ENCODE measurements around the gene INF2.
A peak's percentile ranks its signal among the peaks of the same experiment; 100 is the strongest.
"Not testable (repeated sequence)": the region's sequence is repeated elsewhere in the genome, so short reads cannot be mapped to it uniquely, and the experiment has no call there.

INF2 gene

GRCh38 chr14:104689109-104689880 lies at the start of gene INF2:
TSS of gene INF2 (plus strand) at chr14:104689618. CDS start at chr14:104701366, 11,748 bp downstream.
- peak; percentile 58 for DNase-seq

DNA sequence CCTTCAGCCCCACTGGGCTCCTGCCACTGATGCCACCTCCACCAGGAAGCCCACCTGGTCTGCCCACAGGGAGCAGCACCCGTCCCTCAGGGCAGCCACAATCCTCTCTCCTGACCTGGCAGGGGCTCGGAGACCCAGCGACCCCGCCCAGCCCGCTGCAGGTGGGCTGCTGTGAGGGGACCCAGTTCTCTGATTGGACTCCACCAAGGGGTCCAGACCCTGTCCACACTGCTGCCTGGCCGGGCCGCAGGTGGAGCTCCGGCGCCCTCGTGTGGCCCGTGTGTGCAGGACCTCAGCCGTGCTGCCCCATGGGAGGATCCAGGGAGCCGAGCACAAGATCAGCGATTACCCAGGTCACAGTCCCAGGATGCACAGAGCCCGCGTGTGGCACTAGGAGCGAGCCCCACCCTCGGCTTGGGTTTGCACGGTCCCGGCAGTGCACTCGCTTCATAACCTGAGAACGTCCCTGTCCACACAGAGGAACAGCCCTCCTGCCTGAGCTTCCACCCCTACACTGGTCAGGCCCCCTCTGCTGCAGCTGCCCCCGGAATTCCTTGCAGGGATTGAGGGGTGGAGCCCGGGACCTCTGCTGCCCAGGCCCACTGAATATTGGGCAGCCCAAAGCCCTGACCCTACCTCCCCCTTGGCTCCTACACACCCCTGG lies 49.4 kb upstream of the INF2 start:
- peak; percentile 44 for DNase-seq

DNA sequence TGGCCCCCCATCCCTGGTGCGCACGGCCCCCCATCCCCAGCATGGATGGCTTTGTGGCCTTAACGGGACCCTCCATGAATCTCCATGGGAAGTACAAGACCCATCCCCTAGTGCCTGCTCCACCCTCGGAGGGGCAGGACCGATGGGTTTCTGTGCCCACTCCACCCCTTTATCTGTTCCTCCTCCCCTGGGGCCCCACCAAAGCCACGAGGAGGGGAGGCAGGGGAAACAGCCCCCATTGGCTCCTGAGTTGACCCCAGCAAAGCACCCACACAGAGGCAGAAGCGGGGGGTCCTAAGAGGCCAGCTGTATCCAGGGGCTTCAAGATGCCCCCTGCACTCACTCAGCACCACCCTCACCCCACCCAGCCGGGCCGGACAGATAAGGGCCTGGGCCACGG lies 48.7 kb upstream of the INF2 start:
- DNase-seq, result no peak

- no peak for DNase-seq
These were observed 47.5 kb upstream of the INF2 start for GRCh38 chr14:104641753-104642539.

DNA sequence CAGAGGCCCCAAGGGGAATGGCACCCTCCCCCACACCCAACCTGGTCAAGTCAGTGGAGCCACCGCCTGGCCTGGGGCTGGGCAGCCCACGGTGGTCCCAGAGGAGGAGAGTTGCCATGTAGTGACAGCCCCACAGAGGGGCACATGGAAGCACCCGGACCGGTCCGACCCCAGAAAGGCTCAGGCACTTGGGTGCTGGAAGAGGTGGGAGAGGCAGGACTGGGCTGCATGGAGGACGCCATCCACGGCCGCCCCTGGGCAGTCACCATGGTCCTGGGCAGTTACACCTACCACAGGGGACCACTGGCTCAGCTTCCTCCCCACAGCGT lies 46.9 kb upstream of the INF2 start:
- no peak for DNase-seq

DNA sequence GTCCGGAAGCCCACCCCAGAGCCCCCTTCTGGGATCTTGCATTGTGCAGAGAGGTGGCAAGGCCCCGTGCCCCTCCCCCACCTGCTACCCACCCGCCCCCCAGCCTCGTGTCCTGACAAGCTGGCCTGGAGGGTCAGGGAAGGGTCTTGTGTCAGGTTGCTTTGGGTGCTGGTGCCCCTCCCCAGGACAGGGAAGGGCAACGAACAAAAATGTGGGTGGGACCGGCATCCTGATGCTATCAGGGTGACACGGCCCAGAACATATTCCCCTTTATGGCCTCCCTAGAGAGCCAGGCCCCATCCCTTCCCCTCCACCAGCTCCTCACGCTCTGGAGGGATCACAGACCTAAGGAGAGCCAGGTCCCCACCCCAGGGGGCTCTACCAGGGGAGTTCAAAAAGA lies 46.1 kb upstream of the INF2 start:
- DNase-seq, result no peak

GRCh38 chr14:104644091-104644635 lies 45.3 kb upstream of the INF2 start:
- DNase-seq, result no peak

GRCh38 chr14:104644656-104645378 lies 44.6 kb upstream of the INF2 start:
- DNase-seq, result no peak

DNA sequence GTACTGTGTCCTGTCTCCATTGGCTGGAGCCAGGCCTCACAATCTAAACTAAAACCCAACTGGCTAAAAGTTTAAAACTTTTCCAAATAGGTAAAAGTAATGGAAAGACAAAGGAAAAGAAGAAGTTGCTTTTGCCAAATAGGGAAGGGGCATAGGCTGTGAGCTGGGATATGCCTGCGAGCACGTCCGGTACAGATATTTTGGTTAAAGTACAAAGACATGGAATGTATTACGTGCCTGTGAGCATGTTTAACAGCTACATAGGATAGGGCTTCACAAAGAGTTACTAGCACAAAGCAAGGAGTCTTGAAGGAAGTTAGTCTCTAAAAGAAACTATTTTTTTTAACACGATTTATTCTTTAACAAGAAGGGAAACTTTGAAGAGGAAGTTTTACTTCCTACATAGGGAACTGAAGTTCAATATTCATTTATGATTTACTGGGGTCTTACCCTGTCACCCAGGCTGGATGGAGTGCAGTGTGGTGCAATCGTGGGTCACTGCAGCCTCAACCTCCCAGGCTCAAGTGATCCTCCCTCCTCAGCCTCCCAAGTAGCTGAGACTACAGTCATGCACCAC lies 41.9 kb upstream of the INF2 start:
- no peak for DNase-seq

- DNase-seq, result peak; percentile 65
These were observed 39.1 kb upstream of the INF2 start for GRCh38 chr14:104650057-104650980.

DNA sequence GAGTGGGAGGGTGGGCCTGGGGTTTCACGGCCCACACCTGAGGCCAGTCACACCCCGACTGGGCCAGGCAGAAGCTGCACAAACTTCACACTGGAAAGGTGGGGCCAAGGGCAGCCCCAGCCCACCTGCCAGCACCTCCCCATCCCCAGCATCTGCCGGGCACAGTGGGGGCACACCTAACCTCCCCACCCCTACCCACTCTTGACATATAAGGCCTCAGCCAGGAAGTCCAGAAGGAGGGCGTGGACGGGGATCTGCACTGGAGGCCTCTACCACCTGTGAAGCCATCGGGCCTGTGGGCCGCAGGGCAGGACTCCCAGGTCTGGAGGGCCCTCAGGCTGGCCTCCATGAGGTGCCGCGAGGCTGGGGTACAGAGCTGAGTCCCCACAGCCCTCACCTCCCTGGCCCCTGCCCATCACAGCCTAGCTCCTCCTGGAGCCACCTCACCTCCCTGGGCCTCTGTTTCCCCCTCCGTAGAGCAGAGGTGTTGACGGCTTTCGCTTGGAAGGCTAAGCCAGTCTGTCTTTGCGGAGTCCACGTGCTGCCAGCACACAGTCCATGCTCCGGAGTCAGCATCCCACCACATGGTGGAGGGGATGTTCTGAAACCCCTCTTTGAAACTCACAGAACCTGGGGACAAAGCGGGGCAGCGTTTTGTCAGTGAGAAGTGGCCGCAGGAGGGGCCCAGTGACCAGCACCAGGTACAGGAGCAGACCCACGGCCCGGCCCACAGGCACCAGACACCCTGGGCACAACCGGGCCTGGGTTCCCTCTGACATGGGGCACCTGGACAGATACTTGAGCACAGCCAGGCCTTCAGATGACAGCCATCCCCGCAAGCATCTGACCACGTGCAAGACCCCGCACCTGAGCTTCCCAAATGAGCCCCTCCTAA lies 38.2 kb upstream of the INF2 start:
- no peak for DNase-seq

DNA sequence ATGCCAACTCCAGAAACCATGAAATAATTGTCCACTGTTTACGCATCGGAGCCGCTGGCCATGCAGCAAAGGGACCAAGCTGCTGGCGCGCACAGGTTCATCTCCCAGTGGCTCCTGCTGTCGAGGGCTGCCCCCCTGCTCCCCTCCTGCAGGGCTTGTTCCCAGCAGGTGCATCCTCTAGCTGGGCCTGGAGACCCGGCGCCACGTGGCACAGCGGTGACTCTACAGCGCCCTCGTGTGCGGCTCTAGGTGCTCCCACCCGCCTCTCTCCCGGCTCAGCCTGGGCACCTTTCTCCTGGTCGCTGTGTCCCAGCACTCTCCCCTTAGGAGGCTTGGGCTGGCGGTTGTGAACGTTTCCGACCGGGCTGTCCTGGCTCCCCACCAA lies 37.5 kb upstream of the INF2 start:
- DNase-seq, result no peak

GRCh38 chr14:104652386-104652785 lies 37.0 kb upstream of the INF2 start:
- no peak for DNase-seq

DNA sequence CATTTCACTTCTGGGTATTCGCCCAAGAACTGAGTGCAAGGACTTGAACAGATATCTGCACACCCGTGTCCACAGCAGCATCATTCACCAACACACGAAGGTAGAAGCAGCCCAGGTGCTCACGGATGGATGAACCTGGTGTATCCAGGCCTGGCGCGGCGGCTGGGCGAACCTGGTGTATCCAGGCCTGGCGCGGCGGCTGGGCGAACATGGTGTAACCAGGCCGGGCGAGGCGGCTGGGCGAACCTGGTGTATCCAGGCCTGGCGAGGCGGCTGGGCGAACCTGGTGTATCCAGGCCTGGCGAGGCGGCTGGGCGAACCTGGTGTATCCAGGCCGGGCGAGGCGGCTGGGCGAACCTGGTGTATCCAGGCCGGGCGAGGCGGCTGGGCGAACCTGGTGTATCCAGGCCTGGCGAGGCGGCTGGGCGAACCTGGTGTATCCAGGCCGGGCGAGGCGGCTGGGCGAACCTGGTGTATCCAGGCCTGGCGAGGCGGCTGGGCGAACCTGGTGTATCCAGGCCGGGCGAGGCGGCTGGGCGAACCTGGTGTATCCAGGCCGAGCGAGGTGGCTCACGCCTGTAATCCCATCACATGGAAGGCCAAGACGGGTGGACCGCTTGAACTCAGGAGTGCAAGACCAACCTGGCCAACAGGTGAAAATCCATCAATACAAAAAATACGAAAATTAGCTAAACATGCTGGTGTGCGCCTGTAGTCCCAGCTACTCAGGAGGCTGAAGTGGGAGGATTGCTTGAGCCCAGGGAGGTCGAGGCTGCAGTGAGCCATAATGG lies 36.1 kb upstream of the INF2 start:
- not testable (repeated sequence) for DNase-seq

- no peak for DNase-seq
These were observed 35.3 kb upstream of the INF2 start for GRCh38 chr14:104654119-104654518.

DNA sequence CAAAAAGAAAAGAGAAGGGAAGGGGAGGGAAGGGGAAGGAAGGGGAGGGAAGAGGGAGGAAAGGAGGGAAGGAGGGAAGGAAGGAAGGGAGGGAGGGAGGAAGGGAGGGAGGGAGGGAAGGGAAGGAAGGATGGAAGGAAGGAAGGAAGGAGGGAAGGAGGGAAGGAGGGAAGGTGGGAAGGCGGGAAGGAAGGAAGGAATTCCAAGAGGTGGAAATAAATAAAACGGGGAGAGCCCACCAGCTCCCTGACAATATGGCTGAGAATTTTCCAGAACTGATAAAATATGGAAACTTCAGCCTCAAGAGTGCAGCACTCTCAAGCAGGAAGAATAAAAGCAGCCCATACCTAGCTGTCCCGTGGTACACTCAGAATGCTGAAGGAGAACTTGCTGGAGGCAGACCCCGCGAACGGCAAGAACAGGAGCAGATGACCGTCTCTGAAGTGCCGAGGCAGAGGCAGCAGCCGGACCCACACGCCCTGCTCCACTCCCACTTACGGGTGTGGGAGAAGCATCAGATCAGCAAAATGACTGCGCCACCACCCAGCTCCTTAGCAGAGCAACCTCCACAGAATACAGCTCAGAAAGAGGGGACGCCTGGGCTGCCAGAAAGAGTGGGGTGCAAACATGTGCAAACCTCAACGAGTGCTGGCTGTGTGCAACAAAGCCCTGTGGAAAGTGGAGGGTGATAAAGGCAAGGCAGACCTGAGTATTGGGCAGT lies 34.1 kb upstream of the INF2 start:
- no peak for DNase-seq

- no peak for DNase-seq
These were observed 33.3 kb upstream of the INF2 start for GRCh38 chr14:104656014-104656714.

- DNase-seq, result no peak
These were observed 32.3 kb upstream of the INF2 start for GRCh38 chr14:104657101-104657524.
